Ovary (tissue), 9 donors: Measurements from ENCODE around the gene PTPN1. TPM values are rescaled to one million over a fixed set of nuclear protein-coding genes. Genes with fewer than 3 reads are reported as not detected.

Experiments used
- DNase-seq, 5 donors: peaks; one replicate each; pipeline ENCODE4 v3.0.0-alpha.2; 2019 to 2020
- H3K27ac ChIP-seq, 2 donors: fragments of 200-600 bp; one replicate each; pipeline versions ENCODE4 v1.5.1 to v1.8.0; 2019 to 2022
- H3K27me3 ChIP-seq: fragments of 200-600 bp; one replicate; pipeline ENCODE4 v1.8.0; 2022
- H3K36me3 ChIP-seq: fragments of 200-600 bp; sonication (generic); one replicate; pipeline ENCODE4 v1.5.1; 2019
- H3K4me1 ChIP-seq: one replicate; pipeline ENCODE4 v1.8.1; 2013; ENCODE audit warnings: mild to moderate bottlenecking, moderate library complexity; ENCODE audit not compliant: insufficient read depth
- H3K4me3 ChIP-seq: fragments of 200-600 bp; sonication (generic); one replicate; pipeline ENCODE4 v1.5.1; 2017
- H3K9me3 ChIP-seq, 2 donors: fragments of 200-600 bp in 1 of 2; sonication (generic) in 1 of 2; one replicate each; pipeline versions ENCODE4 v1.5.1 to v1.8.1; 2013 to 2019; ENCODE audit warnings: mild to moderate bottlenecking in 1 of 2, moderate library complexity in 1 of 2
- CTCF ChIP-seq, 3 donors: fragments of 450-650 bp in 2 of 3; fragments of 200-600 bp in 1 of 3; IDR thresholded peaks; one replicate each; pipeline versions ENCODE4 v1.5.1 to v1.8.0; 2016 to 2022; ENCODE audit warnings: antibody characterized with exemption in 3 of 3, mild to moderate bottlenecking in 1 of 3
- EP300 ChIP-seq: sonication (generic); formaldehyde crosslinking; IDR thresholded peaks from one replicate; pipeline ENCODE4 v1.6.1; 2017; ENCODE audit warnings: antibody characterized with exemption
- POLR2A ChIP-seq: fragments of 450-650 bp; IDR thresholded peaks from one replicate; pipeline ENCODE4 v1.6.1; 2017; ENCODE audit warnings: antibody characterized with exemption, mild to moderate bottlenecking, moderate library complexity
- WGBS, 3 donors: extraction: QIAGEN DNeasy Blood & Tissue Kit in 1 of 3; methylation state at CpG; one replicate each; pipeline versions ENCODE4 v1.1.5 to v1.1.7; 2013 to 2017; 5-methylcytosine and 5-hydroxymethylcytosine counted together
- intact Hi-C, 4 donors: fragments of 100-400 bp; cut with DNase I; formaldehyde crosslinking; loops; one replicate each; pipeline versions ENCODE4 v1.11.0 to v1.15.1; 2022 to 2023
- polyA plus RNA-seq, 2 donors: library from polyadenylated mRNA; stranded (reverse); fragments of 200-250 nt in 1 of 2; fragments of 350-450 nt in 1 of 2; fragmentation: Illumina TruSeq in 1 of 2; extraction: RNeasy Lipid Tissue Mini Kit (QIAGEN cat#74804) in 1 of 2; gene quantifications; one replicate each; pipeline ENCODE4 v1.2.3, GENCODE V29; 2013 to 2014
- total RNA-seq, 7 donors: library from RNA; depleted of rRNA in 2 of 7; stranded (reverse); fragments of >200 nt in 2 of 7; fragmentation: NEBNext Ultra II Directional in 3 of 7; extraction: Animal tissue kit (Norgen Biotek cat#: 25700) in 3 of 7; gene quantifications; one replicate each; pipeline versions ENCODE4 v1.1.0 to v1.2.4, GENCODE V29; 2016 to 2023
- donor health status: DM: no; HTN: no; CAD: no; lungs with moderate emphysema.
- donor health status: DM: no; HTN: no; CAD: no.
- donor health status: Bipolar disorder and iron deficiency.
- donor health status: DM: yes; HTN: yes; CAD: no.
- donor health status: DM: no; HTN: no; CAD: no.
- donor health status: DM: yes; HTN: yes; CAD: no.

Gene PTPN1
- total and polyA plus RNA-seq, 9 donors = 17.6 to 36.7 (median 26.6) TPM

- Histone ChIP-seq H3K27me3 (no peaks in the 10 kb centered on the region), H3K27ac (no peak overlapping the region), H3K4me3 (no peak overlapping the region), H3K36me3 (no peaks in the 10 kb centered on the region), H3K9me3 (no peaks in the 10 kb centered on the region), H3K4me1 (peaks cover 5% of the 10 kb centered on the region)
- TF ChIP-seq CTCF (IDR thresholded peaks at IDR 0.05) (no peak), EP300 (no peak), POLR2A (no peak)
- 86 to 95% (median 89%) methylated on average over 5 of the region's 5 CpGs for WGBS, 3 donors
- DNase-seq = no peak
- intact Hi-C loops = no loop called here
These were observed 12.0 kb upstream of the PTPN1 start for GRCh38 chr20:50498071-50498776.

- WGBS, 3 donors = 92 to 98% (median 96%) methylated on average over 3 of the region's 3 CpGs
- no peaks in the 10 kb centered on the region for H3K27me3 ChIP-seq
- no peak for DNase-seq
- no peaks in the 10 kb centered on the region for H3K36me3 ChIP-seq
- H3K4me1 ChIP-seq = peaks cover 8% of the 10 kb centered on the region
- no peaks in the 10 kb centered on the region for H3K9me3 ChIP-seq
- intact Hi-C loops = loop anchor here in 1 of 4 donors (5.0 kb wide), 1 partner anchor 72 kb away; no protein-coding TSS in a partner anchor
- H3K27ac ChIP-seq = no peak overlapping the region
- H3K4me3 ChIP-seq = no peak overlapping the region
- TF ChIP-seq EP300 (no peak), POLR2A (no peak), CTCF (IDR thresholded peaks at IDR 0.05) (no peak)
These were observed 10.2 kb upstream of the PTPN1 start for GRCh38 chr20:50499938-50500337.

GRCh38 chr20:50501972-50502745 is 8.0 kb upstream of the PTPN1 start:
- Histone ChIP-seq H3K9me3 (no peaks in the 10 kb centered on the region), H3K4me1 (peaks cover 8% of the 10 kb centered on the region), H3K27ac (peak overlapping the region; percentile 4 to 23), H3K4me3 (no peak overlapping the region), H3K27me3 (no peaks in the 10 kb centered on the region), H3K36me3 (no peaks in the 10 kb centered on the region)
- peak in 3 of 5 donors; percentile 24 to 38 (median 38) for DNase-seq
- no peak for TF ChIP-seq POLR2A
- TF ChIP-seq CTCF (IDR thresholded peaks at IDR 0.05) = no peak
- TF ChIP-seq EP300 = no peak
- WGBS, 3 donors = 30 to 33% (median 32%) methylated on average over 12 of the region's 12 CpGs
- intact Hi-C loops = loop anchor here in 1 of 4 donors (5.0 kb wide), 1 partner anchor 70 kb away; no protein-coding TSS in a partner anchor

- no peak for DNase-seq
- 64 to 66% (median 65%) methylated on average over 4 of the region's 4 CpGs for WGBS, 3 donors
- Histone ChIP-seq H3K4me3 (no peak overlapping the region), H3K4me1 (peaks cover 8% of the 10 kb centered on the region), H3K27me3 (no peaks in the 10 kb centered on the region), H3K27ac (peak overlapping the region; percentile 17 to 23), H3K36me3 (no peaks in the 10 kb centered on the region), H3K9me3 (no peaks in the 10 kb centered on the region)
- no peak for TF ChIP-seq EP300
- no peak for TF ChIP-seq POLR2A
- no peak for TF ChIP-seq CTCF (IDR thresholded peaks at IDR 0.05)
- intact Hi-C loops = loop anchor here in 1 of 4 donors (5.0 kb wide), 1 partner anchor 68 kb away; no protein-coding TSS in a partner anchor
These were observed 5.9 kb upstream of the PTPN1 start for GRCh38 chr20:50504231-50504823.
